RPMI7951 (cell line): ENCODE measurements around the gene MRPL12. TPM values are rescaled to one million over a fixed set of nuclear protein-coding genes. Genes with fewer than 3 reads are reported as not detected.

Source experiments
- DNase-seq: peaks from one replicate; pipeline ENCODE4 v3.0.0-alpha.2; 2012; ENCODE audit warnings: low read depth
- total RNA-seq: library from RNA; depleted of rRNA; stranded (reverse); fragments of >200 nt; shearing (Covaris generic); gene quantifications from 2 replicates; pipeline ENCODE4 v1.2.3, GENCODE V29; 2014

MRPL12 gene
- total RNA-seq, 1 experiment from 2014 or later = 13.0 TPM

DNA sequence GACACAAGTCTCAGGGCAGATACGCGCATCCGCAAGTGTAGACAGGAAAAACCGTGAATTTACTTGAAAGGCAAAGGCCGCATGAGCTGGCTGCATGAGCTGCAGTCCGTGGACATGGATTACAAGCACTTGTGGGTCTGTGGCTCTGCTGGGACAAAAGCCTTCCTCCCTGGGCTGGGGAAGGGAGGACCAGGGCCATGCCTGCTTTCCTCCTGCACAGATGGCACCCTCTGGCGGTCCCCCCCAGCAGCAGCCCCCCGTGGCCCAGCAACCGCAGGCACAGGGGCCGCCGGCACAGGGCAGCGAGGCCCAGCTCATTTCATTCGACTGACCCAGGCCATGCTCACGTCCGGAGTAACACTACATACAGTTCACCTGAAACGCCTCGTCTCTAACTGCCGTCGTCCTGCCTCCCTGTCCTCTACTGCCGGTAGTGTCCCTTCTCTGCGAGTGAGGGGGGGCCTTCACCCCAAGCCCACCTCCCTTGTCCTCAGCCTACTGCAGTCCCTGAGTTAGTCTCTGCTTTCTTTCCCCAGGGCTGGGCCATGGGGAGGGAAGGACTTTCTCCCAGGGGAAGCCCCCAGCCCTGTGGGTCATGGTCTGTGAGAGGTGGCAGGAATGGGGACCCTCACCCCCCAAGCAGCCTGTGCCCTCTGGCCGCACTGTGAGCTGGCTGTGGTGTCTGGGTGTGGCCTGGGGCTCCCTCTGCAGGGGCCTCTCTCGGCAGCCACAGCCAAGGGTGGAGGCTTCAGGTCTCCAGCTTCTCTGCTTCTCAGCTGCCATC is 1.7 kb upstream of the MRPL12 start:
- peak; percentile 17 for DNase-seq

GRCh38 chr17:81703747-81704654 is 834 bp downstream of the MRPL12 start:
- no peak for DNase-seq

- no peak for DNase-seq
Observed at GRCh38 chr17:81705518-81706231, 2.5 kb downstream of the MRPL12 start.

- DNase-seq = no peak
Observed at GRCh38 chr17:81706232-81706611, 3.1 kb downstream of the MRPL12 start.

DNA sequence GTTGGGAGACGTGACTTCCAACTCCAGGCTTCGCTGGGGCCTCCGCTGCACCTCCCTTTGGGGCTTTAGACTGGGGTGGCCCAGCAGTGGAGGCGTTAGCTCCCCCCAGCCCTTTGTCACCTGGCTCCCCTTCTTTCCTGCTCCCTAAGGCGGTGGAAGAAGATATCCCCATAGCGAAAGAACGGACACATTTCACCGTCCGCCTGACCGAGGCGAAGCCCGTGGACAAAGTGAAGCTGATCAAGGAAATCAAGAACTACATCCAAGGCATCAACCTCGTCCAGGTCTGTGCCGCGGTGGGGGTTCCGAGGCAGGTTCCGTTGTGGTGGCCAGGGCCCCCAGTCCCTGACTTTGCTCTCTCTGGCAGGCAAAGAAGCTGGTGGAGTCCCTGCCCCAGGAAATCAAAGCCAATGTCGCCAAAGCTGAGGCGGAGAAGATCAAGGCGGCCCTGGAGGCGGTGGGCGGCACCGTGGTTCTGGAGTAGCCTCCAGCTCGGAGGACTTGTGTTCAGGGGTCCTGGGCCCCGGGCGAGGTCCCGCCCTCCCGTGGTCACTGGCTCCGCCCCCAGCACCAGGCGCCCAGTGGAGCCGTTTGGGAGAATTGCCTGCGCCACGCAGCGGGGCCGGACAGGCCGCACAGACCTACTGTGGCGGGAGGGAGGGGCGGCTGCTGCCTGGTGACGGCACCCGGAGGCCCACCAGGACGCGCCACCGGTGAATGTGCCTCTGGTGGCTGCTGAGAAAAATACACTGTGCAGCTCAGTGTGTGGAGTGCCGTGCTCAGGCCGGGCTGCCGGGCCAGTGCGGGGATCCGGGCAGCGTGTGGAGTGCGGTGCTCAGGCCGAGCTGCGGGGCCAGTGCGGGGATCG is 3.8 kb downstream of the MRPL12 start:
- no peak for DNase-seq

DNA sequence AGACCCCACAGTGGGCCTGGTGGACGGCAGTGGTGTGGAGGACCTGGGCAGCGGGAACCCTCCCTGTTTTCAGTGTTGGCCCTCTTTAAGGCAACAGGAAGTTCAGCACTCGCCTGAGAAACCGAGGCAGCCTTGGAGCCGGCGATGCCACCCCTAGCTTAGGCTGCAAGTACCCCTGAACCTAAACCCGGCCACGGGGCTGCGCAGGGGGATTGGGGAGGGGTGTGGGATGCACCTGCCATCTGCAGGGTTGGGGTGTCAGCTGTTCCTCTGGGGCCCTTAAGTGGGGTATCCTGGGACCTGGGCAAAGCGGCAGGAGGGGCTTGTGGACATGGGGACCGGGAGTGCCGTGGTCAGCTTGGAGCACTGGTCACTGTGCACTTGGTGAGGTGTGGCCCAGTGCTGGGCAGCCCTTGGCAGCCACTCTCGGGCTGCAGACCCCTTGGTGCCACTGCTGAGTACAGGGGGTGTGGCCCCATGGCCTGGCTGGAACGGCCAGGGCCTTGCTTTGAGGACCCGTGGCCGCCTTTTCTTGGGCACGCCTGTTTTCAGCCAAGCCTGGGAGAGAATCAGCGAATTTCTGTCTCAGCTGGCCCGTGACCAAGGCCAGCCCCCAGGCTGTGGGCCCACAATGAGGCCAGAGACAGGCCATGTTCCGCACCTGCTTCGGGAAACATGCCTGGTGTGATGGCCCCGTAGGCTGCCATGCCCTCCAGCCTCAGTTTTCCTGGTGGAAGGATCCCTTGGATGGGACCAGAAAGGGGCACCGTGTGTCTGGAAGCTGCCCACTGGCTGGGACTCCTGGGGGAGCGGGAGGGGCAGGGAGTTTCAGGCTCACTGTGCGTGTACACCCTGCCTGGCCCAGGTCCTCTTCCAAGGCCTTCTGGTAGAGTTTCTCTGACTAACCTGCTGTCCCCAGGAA is 4.8 kb downstream of the MRPL12 start:
- no peak for DNase-seq

- DNase-seq = no peak
Observed at GRCh38 chr17:81708739-81709185, 5.6 kb downstream of the MRPL12 start.

GRCh38 chr17:81710514-81711308 is 7.5 kb downstream of the MRPL12 start:
- peak; percentile 23 for DNase-seq

GRCh38 chr17:81711814-81712467 is 8.8 kb downstream of the MRPL12 start, which contains the start of gene SLC25A10:
TSS of gene SLC25A10 (plus strand) at chr17:81712284. CDS start at chr17:81712427, 143 bp downstream.
- DNase-seq = peak; percentile 67

DNA sequence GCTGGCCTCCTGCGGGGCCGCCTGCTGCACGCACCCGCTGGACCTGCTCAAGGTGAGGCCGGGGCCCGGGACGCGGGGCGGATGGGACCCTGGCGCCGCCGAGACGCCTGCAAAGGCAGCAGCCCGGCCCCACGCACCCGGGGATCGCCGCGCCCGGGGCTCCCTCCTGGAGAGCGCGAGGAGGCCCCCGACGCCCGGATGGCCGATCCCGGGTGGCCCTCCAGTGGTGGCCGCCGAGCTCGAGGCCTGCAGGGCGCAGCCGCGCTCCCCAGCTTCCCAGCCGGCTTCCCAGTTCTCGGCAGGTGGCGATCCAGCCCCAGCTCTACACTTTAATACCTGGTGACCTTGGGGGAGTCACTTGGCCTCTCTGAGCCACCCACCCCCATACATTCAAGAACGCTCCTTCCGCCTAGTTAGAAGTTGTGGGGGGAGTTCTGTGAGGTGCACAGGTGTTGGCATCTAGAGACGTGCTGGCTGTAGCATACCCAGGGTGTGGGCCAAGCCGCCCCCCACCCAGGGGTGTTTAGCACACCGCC is 9.4 kb downstream of the MRPL12 start:
- peak; percentile 31 for DNase-seq

GRCh38 chr17:81713004-81713555 is 9.9 kb downstream of the MRPL12 start:
- DNase-seq = peak; percentile 47

DNA sequence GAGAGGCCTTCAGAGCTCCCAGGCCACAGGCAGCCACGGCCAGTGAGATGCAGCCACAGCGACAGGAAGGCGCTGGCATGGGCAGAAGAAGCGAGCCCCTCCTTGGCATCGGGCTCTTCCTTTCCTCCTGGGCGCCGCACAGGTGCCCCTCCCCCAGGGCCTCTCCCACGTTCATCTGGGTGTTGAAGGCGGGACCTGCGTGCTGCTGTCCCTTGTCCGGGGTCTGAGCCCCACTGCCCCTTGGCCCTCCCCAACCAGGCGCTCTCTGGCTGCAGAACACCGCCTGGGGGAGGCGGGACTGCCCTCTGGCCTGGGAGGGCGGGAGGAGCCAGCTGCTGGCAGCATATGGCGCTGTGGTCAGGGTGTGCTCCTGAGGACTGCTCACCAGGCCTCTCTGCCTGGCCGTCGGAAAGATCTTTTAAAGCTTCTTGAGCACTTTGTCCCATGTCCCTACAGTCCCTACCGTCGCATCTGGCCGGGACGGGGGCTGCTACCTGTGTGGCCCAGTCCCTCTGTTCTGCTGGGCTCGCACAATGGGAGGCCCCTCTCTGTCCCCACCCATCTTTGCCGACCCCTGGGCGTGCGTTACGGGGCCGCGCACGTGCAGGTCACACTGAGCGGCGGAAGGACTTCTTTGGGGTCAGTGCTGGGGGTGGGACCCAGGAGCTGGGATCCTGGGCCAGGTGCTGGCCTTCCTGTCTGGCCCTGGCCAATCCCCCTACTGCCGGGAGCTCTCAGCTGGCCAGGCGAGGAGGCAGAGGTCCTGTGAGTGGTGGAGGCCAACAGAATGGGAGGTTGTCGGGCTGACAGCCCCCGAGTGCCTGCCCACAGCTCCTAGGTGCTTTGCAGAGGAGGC is 10.6 kb downstream of the MRPL12 start:
- DNase-seq = peak; percentile 48

- no peak for DNase-seq
Observed at GRCh38 chr17:81714412-81715106, 11.4 kb downstream of the MRPL12 start.

DNA sequence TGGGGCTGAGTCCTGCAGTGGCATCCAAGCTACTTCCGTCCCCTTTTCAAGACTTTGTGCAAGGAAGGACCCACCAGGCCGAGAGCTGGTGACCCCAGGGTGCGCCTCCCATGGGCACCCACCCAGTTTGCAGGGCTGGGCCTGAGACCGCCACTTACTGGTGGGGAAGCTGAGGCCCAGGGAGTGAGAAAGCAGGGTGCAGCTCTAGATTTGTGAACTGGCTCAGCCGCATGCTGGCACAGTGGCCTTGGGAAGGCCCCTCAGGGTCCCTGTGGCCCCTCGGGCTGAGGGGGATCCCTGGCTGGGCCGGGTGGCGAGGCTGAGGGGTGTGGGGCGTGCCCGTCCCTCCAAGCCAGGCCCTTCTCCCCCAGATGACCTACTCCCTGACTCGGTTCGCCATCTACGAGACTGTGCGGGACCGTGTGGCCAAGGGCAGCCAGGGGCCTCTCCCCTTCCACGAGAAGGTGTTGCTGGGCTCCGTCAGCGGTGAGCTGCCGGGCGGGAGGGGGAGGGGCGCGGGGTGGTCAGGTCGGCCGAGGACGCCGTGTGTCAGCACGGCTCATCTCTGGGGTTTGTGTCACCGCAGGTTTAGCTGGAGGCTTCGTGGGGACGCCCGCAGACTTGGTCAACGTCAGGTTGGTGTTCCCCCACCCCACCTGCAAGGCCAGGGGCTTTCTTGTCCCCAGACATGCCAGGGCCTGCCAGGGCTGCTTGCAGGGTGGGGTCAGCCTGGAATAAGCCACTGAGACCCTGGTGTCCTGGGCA is 12.1 kb downstream of the MRPL12 start:
- no peak for DNase-seq

DNA sequence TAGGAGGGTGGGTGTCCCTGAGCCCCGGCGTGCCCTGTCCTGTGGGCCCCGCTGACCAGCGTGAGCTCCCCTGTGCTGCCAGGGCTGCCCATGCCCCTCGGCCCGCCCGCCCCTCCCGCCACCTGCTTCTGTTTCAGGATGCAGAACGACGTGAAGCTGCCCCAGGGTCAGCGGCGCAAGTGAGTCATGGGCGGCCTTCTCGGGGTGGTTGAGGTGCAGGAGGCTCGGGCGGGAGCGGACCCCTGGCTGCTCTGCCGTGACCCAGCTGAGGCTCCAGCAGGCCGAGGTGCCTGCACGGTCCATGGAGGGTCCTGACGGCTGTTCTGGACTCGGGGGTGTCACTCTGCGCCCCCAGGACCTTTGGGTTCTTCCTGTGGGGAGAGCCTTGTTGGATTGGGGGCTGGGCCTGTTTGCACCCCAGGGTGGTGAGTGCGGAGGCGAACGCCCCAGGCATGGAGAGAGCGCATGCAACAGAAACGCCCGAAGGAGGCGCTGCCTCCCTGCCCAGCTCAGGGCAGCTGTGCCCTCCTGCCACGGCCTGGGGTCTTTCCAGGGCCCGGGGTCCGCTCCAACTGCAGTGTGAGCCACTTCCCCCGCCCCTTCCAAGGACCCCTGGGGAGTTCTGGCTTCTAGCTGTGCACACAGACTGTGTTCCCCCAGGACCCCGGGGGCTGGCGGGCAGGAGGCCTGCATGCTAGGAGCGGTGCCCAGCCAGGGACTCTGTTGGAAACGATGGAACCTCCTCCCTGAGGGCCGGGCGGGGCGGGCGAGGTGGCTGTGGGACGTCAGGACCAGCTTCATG is 12.9 kb downstream of the MRPL12 start:
- no peak for DNase-seq
